Tibial nerve (tissue), 4 donors: ENCODE data around the gene FADS2. TPM values are rescaled to one million over a fixed set of nuclear protein-coding genes. Genes with fewer than 3 reads are reported as not detected.

Experiments used
- DNase-seq, 2 donors: peaks; one replicate each; pipeline ENCODE4 v3.0.0-alpha.2; 2019; ENCODE audit warnings: low spot score in 2 of 2
- H3K27ac ChIP-seq, 4 donors: fragments of 200-600 bp; sonication (generic) in 3 of 4; one replicate each; pipeline ENCODE4 v1.5.1; 2017 to 2019; ENCODE audit warnings: mild to moderate bottlenecking in 1 of 4
- H3K27me3 ChIP-seq, 2 donors: fragments of 200-600 bp; sonication (generic) in 1 of 2; one replicate each; pipeline versions ENCODE4 v1.5.1 to v1.6.0; 2017 to 2019
- H3K36me3 ChIP-seq, 3 donors: fragments of 200-600 bp; sonication (generic); one replicate each; pipeline ENCODE4 v1.5.1; 2018 to 2019
- H3K4me1 ChIP-seq, 4 donors: fragments of 200-600 bp; sonication (generic) in 3 of 4; one replicate each; pipeline ENCODE4 v1.5.1; 2017 to 2019
- H3K4me3 ChIP-seq, 4 donors: fragments of 200-600 bp; sonication (generic) in 3 of 4; one replicate each; pipeline ENCODE4 v1.5.1; 2017 to 2019; ENCODE audit warnings: mild to moderate bottlenecking in 1 of 4, moderate library complexity in 1 of 4
- H3K9me3 ChIP-seq, 4 donors: fragments of 200-600 bp; sonication (generic) in 3 of 4; one replicate each; pipeline ENCODE4 v1.5.1; 2017 to 2019
- CTCF ChIP-seq, 5 experiments: fragments of 200-600 bp in 3 of 5; fragments of 450-650 bp in 2 of 5; sonication (generic) in 3 of 5; IDR thresholded peaks; one replicate each; pipeline ENCODE4 v1.5.1; 2016 to 2019; ENCODE audit warnings: antibody characterized with exemption in 5 of 5, mild to moderate bottlenecking in 3 of 5, moderate library complexity in 2 of 5
- EP300 ChIP-seq, 2 donors: sonication (generic); formaldehyde crosslinking; IDR thresholded peaks; one replicate each; pipeline ENCODE4 v1.6.1; 2017; ENCODE audit warnings: antibody characterized with exemption in 2 of 2, mild to moderate bottlenecking in 1 of 2
- POLR2A ChIP-seq, 2 donors: fragments of 450-650 bp; IDR thresholded peaks; one replicate each; pipeline ENCODE4 v1.6.1; 2017; ENCODE audit warnings: antibody characterized with exemption in 2 of 2, mild to moderate bottlenecking in 2 of 2, moderate library complexity in 2 of 2
- WGBS, 2 donors: methylation state at CpG; one replicate each; pipeline ENCODE4 v1.1.5; 2018; 5-methylcytosine and 5-hydroxymethylcytosine counted together
- total RNA-seq, 4 donors: library from RNA; depleted of rRNA; stranded (reverse); fragments of >200 nt; gene quantifications; one replicate each; pipeline ENCODE4 v1.1.0, GENCODE V29; 2016

FADS2 gene
- total RNA-seq, 4 donors from 2014 or later: 17.4 to 59.2 (median 32.7) TPM

GRCh38 chr11:61897387-61898246, 69.5 kb downstream of the FADS2 start:
- 44 to 56% methylated on average over 15 to 17 of the region's 17 CpGs for WGBS, 2 donors
- H3K36me3 ChIP-seq: peaks cover 0 to 64% (median 0%) of the 10 kb centered on the region in 3 donors
- peak; percentile 69 to 79 for DNase-seq
- H3K4me1 ChIP-seq: peaks cover 0 to 48% (median 14%) of the 10 kb centered on the region in 4 donors
- H3K9me3 ChIP-seq: no peaks in the 10 kb centered on the region
- TF ChIP-seq EP300 (IDR thresholded peaks at IDR 0.05) (peak in 1 of 2 donors; percentile 51), CTCF (IDR thresholded peaks at IDR 0.05) (peak; percentile 85 to 95 (median 90)), POLR2A (IDR thresholded peaks at IDR 0.05) (no peak)
- no peaks in the 10 kb centered on the region for H3K27me3 ChIP-seq
- H3K27ac ChIP-seq: peak overlapping the region; percentile 78 to 96 (median 86)
- H3K4me3 ChIP-seq: no peak overlapping the region

- TF ChIP-seq CTCF (IDR thresholded peaks at IDR 0.05) (no peak), POLR2A (IDR thresholded peaks at IDR 0.05) (no peak), EP300 (IDR thresholded peaks at IDR 0.05) (no peak)
- Histone ChIP-seq H3K4me3 (no peak overlapping the region), H3K27ac (peak overlapping the region; percentile 78 to 96 (median 86)), H3K36me3 (peaks cover 0 to 70% (median 0%) of the 10 kb centered on the region in 3 donors), H3K27me3 (no peaks in the 10 kb centered on the region), H3K9me3 (no peaks in the 10 kb centered on the region), H3K4me1 (peaks cover 0 to 48% (median 14%) of the 10 kb centered on the region in 4 donors)
- DNase-seq: no peak
- 61 to 62% methylated on average over 7 to 8 of the region's 9 CpGs for WGBS, 2 donors
These were observed 70.1 kb downstream of the FADS2 start for GRCh38 chr11:61898247-61898582.

- Histone ChIP-seq H3K36me3 (peaks cover 0 to 79% (median 0%) of the 10 kb centered on the region in 3 donors), H3K9me3 (no peaks in the 10 kb centered on the region), H3K27me3 (no peaks in the 10 kb centered on the region), H3K4me1 (peaks cover 0 to 38% (median 14%) of the 10 kb centered on the region in 4 donors), H3K27ac (peak overlapping the region; percentile 78 to 96 (median 86)), H3K4me3 (no peak overlapping the region)
- 34 to 41% methylated on average over 27 of the region's 27 CpGs for WGBS, 2 donors
- TF ChIP-seq EP300 (IDR thresholded peaks at IDR 0.05) (peak in 1 of 2 donors; percentile 72), CTCF (IDR thresholded peaks at IDR 0.05) (peak; percentile 99 to 100 (median 100)), POLR2A (IDR thresholded peaks at IDR 0.05) (no peak)
- DNase-seq: peak; percentile 71 to 85
These were observed 71.2 kb downstream of the FADS2 start for GRCh38 chr11:61899146-61899841.

GRCh38 chr11:61900251-61900650, 72.2 kb downstream of the FADS2 start:
- Histone ChIP-seq H3K27me3 (no peaks in the 10 kb centered on the region), H3K27ac (peak overlapping the region in 3 of 4 donors; percentile 78 to 96 (median 93)), H3K9me3 (no peaks in the 10 kb centered on the region), H3K4me3 (no peak overlapping the region), H3K36me3 (peaks cover 0 to 89% (median 0%) of the 10 kb centered on the region in 3 donors), H3K4me1 (peaks cover 0 to 33% (median 14%) of the 10 kb centered on the region in 4 donors)
- WGBS, 2 donors: 84 to 91% methylated on average over 17 of the region's 17 CpGs
- no peak for DNase-seq
- TF ChIP-seq CTCF (IDR thresholded peaks at IDR 0.05) (no peak), EP300 (IDR thresholded peaks at IDR 0.05) (no peak), POLR2A (IDR thresholded peaks at IDR 0.05) (no peak)
